ENCODE data around the gene MEX3D.

DNA sequence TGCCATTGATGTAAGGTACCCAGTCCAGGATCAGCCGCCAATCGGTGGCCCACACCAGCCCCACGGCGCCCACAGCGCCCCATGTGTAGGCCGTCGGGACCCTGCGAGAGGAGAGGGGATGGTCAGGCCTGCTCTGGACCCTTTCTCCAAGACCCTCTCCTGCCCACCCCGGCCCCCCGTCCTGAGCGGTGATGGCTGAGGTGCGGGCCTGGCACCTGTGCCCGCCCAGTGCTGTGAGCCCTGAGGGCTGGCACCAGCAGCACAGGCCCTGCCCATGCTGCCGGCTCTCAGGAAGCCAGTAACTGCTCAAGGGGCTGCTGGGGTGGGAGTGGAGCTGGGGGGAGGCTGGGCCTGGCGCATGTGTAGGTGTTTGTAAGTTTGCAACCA is 31.3 kb upstream of the MEX3D start:
- no peak for TF ChIP-seq POLR2AphosphoS5 (IDR thresholded peaks at IDR 0.05; ENCODE audit: low read depth, low read length)
- TF ChIP-seq, protein P1, sequence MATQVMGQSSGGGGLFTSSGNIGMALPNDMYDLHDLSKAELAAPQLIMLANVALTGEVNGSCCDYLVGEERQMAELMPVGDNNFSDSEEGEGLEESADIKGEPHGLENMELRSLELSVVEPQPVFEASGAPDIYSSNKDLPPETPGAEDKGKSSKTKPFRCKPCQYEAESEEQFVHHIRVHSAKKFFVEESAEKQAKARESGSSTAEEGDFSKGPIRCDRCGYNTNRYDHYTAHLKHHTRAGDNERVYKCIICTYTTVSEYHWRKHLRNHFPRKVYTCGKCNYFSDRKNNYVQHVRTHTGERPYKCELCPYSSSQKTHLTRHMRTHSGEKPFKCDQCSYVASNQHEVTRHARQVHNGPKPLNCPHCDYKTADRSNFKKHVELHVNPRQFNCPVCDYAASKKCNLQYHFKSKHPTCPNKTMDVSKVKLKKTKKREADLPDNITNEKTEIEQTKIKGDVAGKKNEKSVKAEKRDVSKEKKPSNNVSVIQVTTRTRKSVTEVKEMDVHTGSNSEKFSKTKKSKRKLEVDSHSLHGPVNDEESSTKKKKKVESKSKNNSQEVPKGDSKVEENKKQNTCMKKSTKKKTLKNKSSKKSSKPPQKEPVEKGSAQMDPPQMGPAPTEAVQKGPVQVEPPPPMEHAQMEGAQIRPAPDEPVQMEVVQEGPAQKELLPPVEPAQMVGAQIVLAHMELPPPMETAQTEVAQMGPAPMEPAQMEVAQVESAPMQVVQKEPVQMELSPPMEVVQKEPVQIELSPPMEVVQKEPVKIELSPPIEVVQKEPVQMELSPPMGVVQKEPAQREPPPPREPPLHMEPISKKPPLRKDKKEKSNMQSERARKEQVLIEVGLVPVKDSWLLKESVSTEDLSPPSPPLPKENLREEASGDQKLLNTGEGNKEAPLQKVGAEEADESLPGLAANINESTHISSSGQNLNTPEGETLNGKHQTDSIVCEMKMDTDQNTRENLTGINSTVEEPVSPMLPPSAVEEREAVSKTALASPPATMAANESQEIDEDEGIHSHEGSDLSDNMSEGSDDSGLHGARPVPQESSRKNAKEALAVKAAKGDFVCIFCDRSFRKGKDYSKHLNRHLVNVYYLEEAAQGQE (IDR thresholded peaks at IDR 0.05; ENCODE audit: insufficient read depth in 1 of 2, low read depth in 2 of 2, low read length in 2 of 2), result no peak

Measured in PFSK-1 (cell line).